ENCODE results near the gene TXNRD2.
A peak's percentile ranks its signal among the peaks of the same experiment; 100 is the strongest.

TXNRD2 gene

DNA sequence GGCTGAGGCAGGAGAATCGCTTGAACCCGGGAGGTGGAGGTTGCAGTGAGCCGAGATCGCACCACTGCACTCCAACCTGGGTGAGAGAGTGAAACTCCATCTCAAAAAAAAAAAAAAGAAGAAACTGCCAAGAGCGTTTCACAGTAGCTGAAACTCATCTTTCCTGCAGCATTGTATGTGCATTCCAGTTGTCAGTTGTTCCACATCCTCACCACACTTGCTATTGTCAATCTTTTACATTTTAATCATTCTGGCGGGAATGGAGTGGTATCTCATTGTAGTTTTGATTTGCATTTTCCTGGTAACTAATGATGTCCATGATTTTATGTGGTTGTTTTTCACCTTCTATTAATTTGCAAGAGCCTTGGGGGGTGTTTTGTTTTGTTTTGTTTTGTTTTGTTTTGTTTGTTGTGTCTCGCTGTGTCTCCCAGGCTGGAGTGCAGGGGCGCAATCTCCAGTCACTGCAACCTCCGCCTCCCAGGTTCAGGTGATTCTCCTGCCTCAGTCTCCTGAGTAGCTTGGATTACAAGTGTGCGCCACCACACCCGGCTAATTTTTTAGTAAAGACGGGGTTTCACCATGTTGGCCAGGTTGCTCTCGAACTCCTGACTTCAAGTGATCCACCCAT, 78.9 kb downstream of the TXNRD2 start:
- no peak for DNase-seq (ENCODE audit: low read depth)

DNA sequence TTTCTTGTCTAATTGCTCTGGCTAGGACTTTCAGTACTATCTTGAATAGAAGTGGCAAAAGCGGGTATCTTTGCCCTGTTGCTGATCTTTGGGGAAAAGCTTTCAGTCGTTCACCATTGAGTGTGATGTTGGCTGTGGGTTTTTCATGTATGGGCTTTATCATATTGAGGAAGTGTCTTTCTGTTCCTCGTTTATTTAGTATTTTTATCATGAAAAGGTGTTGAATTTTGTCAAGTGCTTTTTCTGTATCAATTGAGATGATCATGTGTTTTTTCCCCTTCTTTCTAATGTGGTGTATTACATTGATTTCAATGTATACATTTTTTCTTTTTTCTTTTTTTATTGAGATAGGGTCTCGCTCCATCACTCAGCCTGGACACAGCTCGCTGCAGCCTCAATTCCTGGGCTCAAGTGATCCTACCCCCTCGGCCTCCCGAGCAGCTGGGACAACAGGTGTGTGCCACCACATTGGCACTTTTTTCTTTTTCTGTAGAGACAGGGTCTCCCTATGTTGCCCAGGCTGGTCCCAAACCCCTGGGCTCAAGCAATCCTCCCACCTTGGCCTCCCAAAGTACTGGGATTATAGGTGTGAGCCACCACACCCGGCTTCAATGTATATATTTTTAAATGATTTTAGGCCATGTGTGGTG, 81.6 kb downstream of the TXNRD2 start:
- no peak for DNase-seq (ENCODE audit: low read depth)

DNA sequence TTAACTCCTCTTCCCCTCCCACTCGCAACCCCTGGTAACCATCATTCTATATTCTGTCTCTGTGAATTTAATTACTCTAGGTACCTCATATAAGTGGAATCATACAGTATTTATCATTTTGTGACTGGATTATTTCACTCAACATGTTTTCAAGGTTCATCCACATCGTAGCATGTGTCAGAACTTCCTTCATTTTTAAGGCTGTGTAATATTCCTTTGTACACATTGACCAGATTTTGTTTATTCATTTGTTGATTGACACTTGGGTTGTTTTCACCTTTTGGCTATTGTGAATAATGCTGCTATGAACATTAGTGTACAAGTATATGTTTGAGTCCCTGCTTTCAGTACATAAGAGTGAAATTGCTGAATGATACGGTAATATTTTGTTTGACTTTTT, 84.2 kb downstream of the TXNRD2 start:
- DNase-seq (ENCODE audit: low read depth): no peak

DNA sequence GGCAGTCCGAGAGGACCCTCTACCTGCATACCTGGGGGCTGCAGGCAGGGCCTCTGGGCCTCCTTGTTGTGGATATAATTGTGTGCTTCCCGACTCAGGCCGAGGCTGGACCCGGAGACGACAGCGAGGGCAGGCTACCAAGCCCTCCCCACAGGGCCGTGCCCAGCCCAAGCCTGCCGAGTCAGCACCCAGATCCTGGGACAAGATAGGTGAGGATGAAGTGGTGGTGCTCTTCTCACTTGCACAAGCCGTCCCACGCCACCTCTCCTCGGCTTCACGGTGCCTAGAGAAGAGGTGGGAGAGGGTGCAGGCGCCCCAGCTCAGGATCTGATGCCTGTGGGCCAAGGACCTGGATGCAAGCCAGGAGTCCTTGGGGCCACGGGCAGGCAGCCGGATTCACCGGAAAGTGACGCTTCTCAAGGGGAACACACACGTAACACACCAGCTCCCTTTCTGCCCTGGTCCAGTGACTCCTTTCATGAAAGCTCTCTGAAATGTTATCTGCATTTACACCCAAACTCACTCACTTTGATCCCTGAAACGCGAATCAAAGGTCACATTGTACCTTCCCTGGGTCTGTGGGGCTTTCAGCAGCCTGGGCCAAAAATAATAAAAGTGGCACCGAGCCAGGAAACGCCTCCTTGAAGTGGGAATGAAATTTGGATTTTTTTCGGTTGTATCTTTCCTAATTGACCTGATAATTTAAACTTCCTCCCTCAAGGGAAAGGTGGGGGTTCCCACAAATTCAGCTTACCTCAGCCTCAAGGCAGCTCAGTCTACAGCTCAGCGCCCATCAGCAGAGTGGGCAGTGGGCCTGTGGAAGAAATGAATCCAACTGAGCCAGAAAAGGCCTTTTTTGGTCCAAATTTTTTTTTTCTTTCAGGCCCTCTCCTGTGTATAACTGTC, 85.9 kb downstream of the TXNRD2 start:
- DNase-seq (ENCODE audit: low read depth): peak; percentile 25

DNA sequence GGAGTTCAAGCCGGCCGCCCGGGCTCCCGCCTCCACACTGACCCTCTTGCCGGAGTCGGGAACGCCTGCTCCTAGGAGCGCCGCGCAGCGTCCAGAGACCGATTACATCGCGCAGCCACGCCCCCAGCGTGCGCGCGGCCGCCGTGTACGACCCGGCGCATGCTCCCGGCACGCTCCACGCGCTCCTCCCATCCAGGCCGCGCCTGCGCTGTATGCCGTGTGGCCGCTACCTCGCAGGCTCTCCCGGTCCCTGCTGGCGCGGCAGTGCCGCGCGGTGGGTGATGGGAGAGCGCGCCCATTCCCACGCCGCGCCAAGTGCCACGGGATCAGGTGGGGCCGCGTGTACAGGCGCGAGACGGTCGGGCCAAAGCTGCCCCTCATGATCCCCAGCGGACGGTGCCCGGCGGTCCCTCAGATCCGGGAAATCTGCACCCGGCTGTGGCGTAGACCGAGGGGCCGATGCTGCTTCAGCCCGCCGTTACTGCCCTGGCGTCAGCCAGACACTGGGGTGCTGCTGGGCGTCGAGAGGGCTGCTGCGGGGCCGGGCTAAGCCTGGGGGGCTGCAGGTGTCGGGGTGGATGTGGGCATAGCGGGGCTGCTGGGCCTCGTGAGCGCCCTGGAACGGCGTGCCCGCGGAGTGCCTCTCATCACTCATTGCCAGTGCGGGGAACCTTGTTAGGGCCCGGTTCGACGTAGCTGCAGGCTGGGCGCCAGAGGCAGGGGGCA, 86.7 kb downstream of the TXNRD2 start, which contains the start of the genes GNB1L and RTL10:
Gene GNB1L, minus strand, starts transcription at position 97 of the 726 bp plus-strand sequence. CDS start 33,519 bp downstream, outside the sequence.
Gene RTL10, minus strand, starts transcription at position 97 of the 726 bp plus-strand sequence. CDS start 2,613 bp downstream, outside the sequence.
- peak; percentile 95 for DNase-seq (ENCODE audit: low read depth)

DNA sequence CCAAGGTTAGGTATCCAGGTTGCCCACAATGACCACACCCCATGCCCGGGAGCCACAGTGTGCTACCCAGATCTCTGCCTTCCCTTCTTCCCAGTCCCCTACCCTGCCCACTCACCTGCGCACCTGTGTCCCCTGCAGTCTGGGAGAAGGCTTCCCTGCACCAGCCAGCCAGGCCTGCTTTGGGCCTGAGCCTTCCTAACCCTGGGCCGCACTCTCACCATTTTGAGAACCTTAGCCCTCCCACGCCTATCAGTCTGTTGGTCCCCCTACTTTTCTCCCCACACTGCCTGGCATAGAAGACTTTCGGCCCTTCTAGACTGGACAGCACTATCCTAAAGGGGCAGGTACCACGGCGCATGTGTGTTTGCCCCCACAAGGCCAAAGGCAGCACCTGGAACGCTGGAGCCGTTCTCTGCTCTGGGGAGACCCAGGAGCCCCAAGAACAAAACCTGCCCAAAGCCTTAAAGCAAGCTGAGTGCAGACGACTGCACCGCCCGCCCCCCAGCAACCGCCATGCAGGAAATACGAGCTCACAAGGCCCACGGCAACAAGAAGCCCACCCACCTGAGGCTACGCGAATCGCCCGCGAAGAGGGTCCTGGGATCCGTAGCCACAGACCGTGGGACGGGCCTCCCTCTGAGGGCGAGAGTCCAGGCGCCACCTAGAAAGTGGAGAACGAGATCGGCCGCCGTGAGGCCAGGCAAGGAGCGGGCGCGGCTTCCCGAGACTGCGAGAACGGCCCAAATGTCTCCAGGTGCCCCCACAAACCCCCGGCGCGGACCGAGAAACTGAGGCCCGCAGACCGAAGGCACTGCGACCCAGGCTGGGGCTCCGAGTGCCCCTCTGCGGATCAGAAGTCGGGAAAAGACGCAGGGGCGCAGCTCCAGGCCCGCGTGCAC, 87.5 kb downstream of the TXNRD2 start:
- no peak for DNase-seq (ENCODE audit: low read depth)

DNA sequence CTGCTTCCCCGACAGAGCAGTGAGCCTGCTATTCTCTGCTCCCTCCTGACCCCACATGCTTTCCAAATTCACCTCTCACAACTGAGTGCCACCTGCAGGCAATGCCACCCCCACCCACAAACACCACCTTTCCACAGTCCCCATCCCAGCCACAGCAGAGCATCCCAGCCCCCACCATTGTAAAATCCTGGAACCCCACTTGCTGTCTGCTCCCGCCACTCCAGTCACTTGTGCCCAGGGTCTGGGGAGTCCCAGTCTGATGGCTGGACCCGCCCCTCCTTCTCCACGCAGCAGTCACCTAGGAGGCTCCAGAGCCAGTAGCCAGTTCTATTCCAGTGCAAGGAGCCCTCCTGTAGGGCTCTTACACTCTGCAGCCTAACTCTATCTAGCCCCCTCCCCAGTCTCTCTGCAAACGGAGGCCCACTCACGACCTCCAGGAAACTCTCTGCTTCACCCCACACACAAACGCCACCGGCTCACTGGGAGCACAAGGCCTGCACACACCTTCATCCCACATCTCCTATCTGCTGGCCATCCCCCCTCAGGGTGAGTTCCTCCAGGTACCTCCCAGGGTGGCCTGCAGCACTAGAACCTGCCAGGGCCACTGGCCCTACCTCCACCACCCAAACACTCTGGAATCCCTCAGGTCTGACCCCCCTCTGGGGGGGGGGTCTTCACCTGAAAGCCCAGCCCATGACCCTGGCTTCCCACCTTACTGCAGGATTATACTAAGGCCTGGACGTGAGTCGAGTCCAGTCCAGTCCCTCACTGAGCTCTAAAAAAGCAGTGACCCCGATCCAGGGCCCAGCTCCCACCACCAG, 88.3 kb downstream of the TXNRD2 start:
- no peak for DNase-seq (ENCODE audit: low read depth)

DNA sequence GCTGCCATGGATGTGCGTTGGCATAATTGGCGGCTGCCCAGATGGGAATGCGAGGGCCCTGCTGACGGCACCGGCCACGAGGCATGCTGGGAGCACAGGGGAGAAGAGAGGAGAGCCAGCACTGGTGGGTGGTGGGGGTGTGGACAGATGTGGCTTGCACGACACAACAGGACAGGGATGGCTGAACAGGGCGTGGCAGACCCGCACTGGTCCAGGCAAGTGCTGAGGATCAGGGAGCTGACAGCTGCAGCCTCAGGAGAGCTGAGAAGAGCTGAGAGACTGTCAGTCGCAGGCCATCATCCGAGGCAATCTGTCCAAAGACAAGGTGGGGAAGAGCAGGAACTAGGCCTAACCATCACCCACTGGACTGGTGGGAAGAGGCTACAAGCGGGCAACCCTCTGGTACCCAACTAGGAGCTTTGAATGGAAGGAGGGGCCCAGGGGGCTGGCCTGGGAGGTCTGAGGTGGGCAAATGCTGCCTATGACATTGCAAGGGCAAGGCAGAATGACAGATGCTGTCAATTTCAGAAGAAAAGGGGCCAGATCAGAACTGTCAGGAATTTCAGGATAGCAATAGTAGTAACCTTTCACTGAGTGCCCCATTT, 89.3 kb downstream of the TXNRD2 start:
- DNase-seq (ENCODE audit: low read depth): no peak

DNA sequence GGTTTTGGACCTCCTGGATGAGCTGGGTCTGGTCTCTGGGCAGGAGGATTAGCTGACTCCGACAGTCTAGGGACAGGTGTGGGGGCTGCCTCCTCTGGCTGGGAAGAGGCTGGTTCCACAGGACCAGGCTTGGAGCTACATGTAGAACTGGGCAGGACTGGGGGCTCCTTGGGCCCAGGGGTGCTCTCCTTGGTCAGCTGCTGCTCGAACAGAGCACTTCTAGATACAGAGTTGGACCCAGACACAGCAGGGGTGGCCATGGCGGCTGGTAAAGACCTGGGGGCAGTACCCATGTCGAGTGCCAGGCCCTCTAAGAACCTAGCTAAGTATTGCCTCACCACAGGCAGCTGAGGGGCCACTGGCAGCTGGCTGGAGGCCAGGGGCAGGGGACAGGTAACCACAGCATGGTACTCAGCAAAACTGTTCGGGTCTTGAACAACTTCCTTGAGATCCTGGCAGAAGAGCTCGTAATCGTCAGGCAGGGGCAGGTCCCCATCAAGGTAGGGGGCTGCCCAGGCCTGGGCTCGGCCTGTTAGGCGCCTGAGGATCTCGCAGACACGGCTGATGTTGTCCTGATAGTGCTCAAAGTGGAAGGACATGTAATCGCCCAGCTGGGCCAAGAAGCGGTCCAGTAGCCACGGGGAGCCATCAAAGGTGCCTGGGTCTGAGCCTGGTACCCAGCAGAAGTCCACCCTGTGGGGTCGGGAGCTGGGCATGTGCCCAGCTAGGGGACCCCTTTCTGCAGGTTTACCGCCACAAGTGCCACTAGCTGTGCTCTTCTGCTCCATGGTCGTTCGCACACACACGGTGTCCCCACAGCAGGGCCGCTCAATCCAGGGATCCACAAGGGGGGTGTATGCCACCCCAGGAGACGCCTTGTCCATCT, 90.1 kb downstream of the TXNRD2 start:
- no peak for DNase-seq (ENCODE audit: low read depth)

DNA sequence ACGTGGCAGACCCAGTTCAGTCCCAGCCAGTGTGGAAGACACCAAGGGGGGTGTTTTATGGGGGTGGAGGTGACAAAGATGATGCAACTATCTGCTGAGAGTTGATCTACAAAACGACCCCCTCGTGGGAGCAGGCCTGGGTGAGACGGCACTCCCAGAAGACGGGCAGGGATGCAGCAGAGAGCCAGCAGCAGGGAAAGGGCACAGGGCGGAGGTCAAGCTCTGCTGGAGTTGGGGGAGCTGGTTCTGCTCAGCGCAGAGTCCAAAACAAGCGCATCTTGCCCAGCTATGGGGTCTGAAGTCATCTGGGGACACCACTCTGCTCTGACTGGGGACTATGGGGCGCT, 90.9 kb downstream of the TXNRD2 start:
- no peak for DNase-seq (ENCODE audit: low read depth)

DNA sequence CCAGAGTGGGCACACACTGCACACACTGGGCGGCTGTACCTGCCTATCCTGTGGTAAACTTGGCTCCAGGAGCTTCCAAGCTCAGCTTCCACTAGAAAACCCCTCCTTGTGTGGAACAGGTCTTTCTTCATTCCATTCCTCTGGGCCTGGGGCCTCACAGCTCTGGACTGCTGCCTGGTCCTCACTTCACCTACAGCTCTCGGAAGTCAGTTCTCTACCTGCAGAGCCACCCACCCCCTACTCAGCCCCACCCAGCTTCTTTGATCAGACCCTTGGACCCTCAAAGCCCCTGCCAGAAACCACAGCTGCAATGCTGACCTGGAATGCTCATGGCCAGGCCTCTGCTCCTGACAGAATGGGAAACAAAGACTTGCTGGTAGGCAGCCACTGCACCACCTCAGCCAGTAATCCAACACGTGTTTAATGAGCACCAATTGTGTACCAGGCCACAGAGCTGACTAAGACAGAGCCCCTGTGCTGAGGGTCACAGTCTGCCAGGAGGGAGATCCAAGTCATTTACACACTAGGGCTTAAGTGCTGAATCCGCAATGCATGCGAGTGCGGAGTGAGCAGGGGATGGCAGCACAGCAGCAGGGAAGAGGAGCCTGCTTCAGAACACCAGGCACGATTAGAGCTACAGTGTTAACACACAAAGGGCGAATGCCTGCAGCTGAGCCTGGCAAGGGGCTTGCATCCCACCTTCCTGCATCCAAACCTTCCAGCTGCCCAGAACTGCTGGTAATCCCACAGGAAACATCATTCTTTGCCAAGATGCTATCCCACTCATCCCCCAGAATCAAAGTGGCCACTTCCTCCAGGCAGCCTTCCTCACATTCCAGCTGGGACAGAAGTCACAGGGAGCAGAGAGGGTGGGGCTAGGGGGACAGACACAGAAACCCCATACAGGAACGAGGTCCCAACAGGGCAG, 91.5 kb downstream of the TXNRD2 start:
- no peak for DNase-seq (ENCODE audit: low read depth)

DNA sequence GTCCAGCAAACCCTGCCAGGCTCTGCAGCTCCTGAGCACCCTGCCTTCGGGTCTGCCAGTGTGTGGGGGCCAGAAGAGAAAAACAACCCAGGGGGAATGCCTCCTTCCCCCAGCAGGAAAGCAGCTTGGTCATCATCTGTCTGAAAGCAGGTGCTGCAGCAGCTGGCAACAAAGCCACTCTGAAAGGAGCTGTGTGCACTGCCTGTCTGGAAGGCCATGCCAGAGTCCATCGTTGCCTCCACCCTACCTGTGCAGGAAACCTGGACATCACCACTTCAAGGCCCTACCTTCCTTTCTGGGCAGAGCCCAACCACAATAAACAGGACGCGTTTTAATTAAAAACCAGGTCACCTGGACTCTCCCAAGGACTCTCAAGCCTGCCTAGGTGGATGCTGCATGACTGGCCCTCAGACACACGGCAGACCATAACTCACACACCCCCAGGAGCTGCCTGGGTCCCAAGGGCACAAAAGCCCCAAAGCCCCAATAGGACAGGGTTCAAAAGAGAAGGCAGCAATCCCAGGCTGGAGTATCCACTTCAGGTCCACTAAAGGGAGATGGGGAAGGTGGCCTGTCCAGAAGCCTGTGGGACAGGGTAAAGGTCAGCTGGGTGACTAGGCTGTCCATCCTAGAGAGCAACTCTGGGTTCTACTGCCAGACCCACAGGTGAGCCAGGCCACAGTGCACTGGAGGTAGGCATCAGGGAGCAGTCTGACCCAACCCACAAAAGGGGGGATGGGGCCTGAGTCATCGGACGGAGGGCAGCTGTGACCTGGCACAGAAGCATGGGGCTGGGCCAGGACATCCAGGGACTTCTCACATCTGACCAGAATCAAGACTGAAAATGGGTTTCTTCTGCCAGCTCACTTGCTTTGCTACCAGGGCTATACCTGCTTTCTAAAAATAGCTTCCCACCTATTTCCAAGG, 93.1 kb downstream of the TXNRD2 start:
- no peak for DNase-seq (ENCODE audit: low read depth)

DNA sequence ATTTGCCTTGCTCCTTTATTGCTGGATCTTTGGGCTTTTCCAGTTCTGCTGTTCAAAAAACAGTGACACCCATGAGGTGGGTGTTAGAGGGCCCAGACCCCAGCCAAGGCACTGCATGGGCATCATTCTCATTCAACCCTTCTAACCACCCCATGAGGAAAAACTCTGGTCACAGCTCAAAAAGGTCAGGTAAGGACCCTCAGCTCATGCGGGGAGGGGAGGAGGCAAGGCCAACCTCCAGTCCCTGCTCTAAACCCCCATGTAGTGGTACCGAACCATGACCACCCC, 94.3 kb downstream of the TXNRD2 start:
- DNase-seq (ENCODE audit: low read depth): no peak

DNA sequence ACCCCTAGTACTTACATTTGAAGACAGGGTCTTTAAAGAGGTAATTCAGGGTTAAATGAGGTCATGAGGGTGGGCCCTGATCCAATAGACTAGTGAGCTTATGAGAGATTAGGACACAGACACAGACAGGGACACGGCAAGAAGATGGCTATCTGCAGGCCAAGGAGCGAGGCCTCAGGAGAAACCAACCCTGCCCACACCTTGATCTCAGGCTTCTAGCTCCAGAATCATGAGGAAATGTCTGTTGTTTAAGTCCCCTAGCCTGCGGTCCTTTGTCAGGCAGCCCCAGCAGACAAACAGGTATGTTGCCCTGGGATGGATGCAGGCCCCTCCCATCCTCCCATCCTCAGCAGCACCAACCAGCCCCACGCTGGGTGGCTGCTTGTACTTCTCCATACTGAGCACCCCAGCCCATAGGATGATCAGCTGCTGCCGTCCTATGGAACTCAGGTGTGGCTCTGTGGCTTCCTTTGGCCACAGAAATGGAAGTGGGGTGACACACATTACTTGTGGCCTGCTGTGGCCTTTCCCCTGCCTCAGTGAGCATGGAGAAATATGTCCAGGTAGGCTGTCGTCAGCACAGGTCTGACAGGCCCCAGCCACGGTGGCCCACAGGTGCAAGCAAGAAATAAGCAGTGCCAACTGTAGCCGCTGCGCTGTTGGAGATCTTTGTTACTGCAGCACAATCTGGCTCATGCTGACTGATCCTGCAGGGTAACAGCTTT, 94.8 kb downstream of the TXNRD2 start:
- DNase-seq (ENCODE audit: low read depth): no peak

DNA sequence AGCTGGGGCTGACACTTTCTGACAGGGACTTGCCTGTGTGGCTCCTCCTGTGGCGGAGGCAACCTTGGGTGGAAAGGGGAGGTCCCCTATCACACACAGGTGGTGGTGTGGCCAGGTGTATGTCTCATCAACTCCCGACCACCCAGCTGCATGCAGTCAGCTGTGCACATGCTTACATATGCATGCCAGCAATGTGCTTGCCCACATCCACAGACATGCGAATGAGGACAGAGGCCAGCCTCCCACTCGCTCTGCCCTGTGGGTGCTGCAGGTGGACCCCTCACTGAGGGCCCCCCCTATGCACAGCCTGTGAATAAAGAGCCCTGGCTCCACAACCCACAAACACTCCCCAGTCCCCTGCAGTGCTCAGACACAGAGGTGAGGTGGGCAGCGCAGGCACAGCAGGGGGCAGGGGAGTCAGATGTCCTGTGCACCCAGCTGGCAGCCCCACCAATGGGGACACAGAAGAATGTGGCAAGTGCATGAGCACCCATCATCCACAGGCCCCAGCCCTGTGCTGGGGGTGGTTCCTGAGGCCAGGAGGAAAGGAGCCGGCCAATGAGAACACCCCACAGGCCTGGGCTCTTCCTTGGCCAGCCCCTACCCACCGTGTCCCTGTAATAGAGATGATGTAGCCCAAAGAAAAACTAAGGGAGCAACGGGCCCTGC, 96.4 kb downstream of the TXNRD2 start:
- DNase-seq (ENCODE audit: low read depth): no peak
